Smooth muscle cell (in vitro differentiated cells): Measurements from ENCODE around the gene SOX30. TPM values are rescaled to one million over a fixed set of nuclear protein-coding genes. Genes with fewer than 3 reads are reported as not detected.
"Not testable (repeated sequence)": the region's sequence is repeated elsewhere in the genome, so short reads cannot be mapped to it uniquely, and the experiment has no call there.

Experiments used
- DNase-seq: peaks from one replicate; lab custom pipeline; 2025; ENCODE audit not compliant: unreplicated experiment; lab: John Stamatoyannopoulos, UW
- H2AFZ ChIP-seq: fragments of 200-600 bp; sonication (generic); 2 replicates; pipeline ENCODE4 v1.6.0; 2016; ENCODE audit warnings: antibody characterized with exemption, low read depth, mild to moderate bottlenecking
- H3F3A ChIP-seq: fragments of 200-600 bp; sonication (generic); 2 replicates; pipeline ENCODE4 v1.6.0; 2017; ENCODE audit warnings: antibody characterized with exemption, low read depth
- H3K27ac ChIP-seq: fragments of 200-600 bp; sonication (generic); 2 replicates; pipeline ENCODE4 v1.5.1; 2016; ENCODE audit warnings: low read depth, mild to moderate bottlenecking
- H3K27me3 ChIP-seq: fragments of 200-600 bp; sonication (generic); 2 replicates; pipeline ENCODE4 v1.6.1; 2016; ENCODE audit warnings: low read depth, mild to moderate bottlenecking
- H3K36me3 ChIP-seq: fragments of 200-600 bp; sonication (generic); 2 replicates; pipeline ENCODE4 v1.5.1; 2016; ENCODE audit warnings: low read depth
- H3K4me1 ChIP-seq: fragments of 200-600 bp; sonication (generic); 2 replicates; pipeline ENCODE4 v1.5.1; 2016; ENCODE audit warnings: low read depth
- H3K4me2 ChIP-seq: fragments of 200-600 bp; sonication (generic); 2 replicates; pipeline ENCODE4 v1.6.0; 2016; ENCODE audit warnings: mild to moderate bottlenecking
- H3K4me3 ChIP-seq: fragments of 200-600 bp; sonication (generic); 2 replicates; pipeline ENCODE4 v1.5.1; 2016; ENCODE audit warnings: mild to moderate bottlenecking
- H3K79me2 ChIP-seq: fragments of 200-600 bp; sonication (generic); 2 replicates; pipeline ENCODE4 v1.6.0; 2016; ENCODE audit warnings: low read depth, mild to moderate bottlenecking
- H3K9ac ChIP-seq: fragments of 200-600 bp; sonication (generic); 2 replicates; pipeline ENCODE4 v1.6.0; 2016; ENCODE audit warnings: low read depth
- H3K9me3 ChIP-seq: fragments of 200-600 bp; sonication (generic); replicated peaks from 2 replicates; pipeline ENCODE4 v1.5.1; 2016; ENCODE audit warnings: low read depth
- H4K20me1 ChIP-seq: fragments of 200-600 bp; sonication (generic); 2 replicates; pipeline ENCODE4 v1.6.0; 2016; ENCODE audit warnings: low read depth
- CTCF ChIP-seq: fragments of 200-600 bp; sonication (generic); IDR thresholded peaks from 2 replicates; pipeline ENCODE4 v1.5.1; 2017; ENCODE audit warnings: borderline replicate concordance, mild to moderate bottlenecking, antibody characterized with exemption; ENCODE audit not compliant: insufficient read depth, poor library complexity, severe bottlenecking
- WGBS: methylation state at CpG from one replicate; pipeline ENCODE4 v1.1.7; 2016; ENCODE audit warnings: low lambda C conversion rate; 5-methylcytosine and 5-hydroxymethylcytosine counted together
- polyA plus RNA-seq: library from polyadenylated mRNA; unstranded; fragments of >200 nt; fragmentation: Nextera tagmentation; extraction: Ambion mirVana; gene quantifications from 2 replicates; pipeline ENCODE4 v1.2.1, GENCODE V29; 2016
- total RNA-seq: library from RNA; depleted of rRNA; stranded (reverse); fragments of >200 nt; gene quantifications from 2 replicates; pipeline ENCODE4 v1.2.3, GENCODE V29; 2014

SOX30 gene
- 1.5 TPM in 1 of 2 replicates, not detected in the other for total RNA-seq
- polyA plus RNA-seq = 0.38 TPM in 1 of 2 replicates, not detected in the other

- Histone ChIP-seq H3K9me3 (peaks cover 3% of the 10 kb centered on the region), H3K4me3 (no peak within 1 kb of the TSS), H3K36me3 (no peaks in the 10 kb centered on the region), H3K79me2 (no peaks in the 10 kb centered on the region), H3K27me3 (no peaks in the 10 kb centered on the region), H4K20me1 (no peaks in the 10 kb centered on the region), H3K9ac (no peak within 1 kb of the TSS), H3K27ac (no peak within 1 kb of the TSS), H3K4me2 (no peak within 1 kb of the TSS), H2AFZ (no peak within 1 kb of the TSS), H3F3A (no peaks in the 10 kb centered on the region), H3K4me1 (no peaks in the 10 kb centered on the region)
- 95% methylated on average over 15 of the region's 15 CpGs for WGBS
- no peak for TF ChIP-seq CTCF
- no peak for DNase-seq
These were observed at the start of gene SOX30 for GRCh38 chr5:157652377-157652692. SOX30 (minus strand) TSS chr5:157652438; CDS start chr5:157652078, 360 bp downstream.

GRCh38 chr5:157698674-157699073, 46.4 kb upstream of the SOX30 start:
- not testable (repeated sequence) for H3K27ac ChIP-seq, H3K4me2 ChIP-seq, H3K9ac ChIP-seq, H3K9me3 ChIP-seq, H4K20me1 ChIP-seq, H3K27me3 ChIP-seq, H3F3A ChIP-seq, DNase-seq, H3K79me2 ChIP-seq, H3K4me3 ChIP-seq, H2AFZ ChIP-seq, H3K4me1 ChIP-seq, H3K36me3 ChIP-seq
- 85% methylated on average over 4 of the region's 4 CpGs for WGBS

GRCh38 chr5:157696154-157696553, 43.9 kb upstream of the SOX30 start:
- H3K9me3 ChIP-seq, H2AFZ ChIP-seq, H3K4me1 ChIP-seq, H3K4me2 ChIP-seq, H3K27ac ChIP-seq, H3K79me2 ChIP-seq, H4K20me1 ChIP-seq, DNase-seq, H3K27me3 ChIP-seq, H3K9ac ChIP-seq, H3K4me3 ChIP-seq, H3K36me3 ChIP-seq, H3F3A ChIP-seq: not testable (repeated sequence)
- 88% methylated on average over 3 of the region's 3 CpGs for WGBS

GRCh38 chr5:157693816-157694215, 41.6 kb upstream of the SOX30 start:
- not testable (repeated sequence) for H3K4me3 ChIP-seq, H3K4me1 ChIP-seq, H3K9ac ChIP-seq, H3K27me3 ChIP-seq, H3K27ac ChIP-seq, H4K20me1 ChIP-seq, H2AFZ ChIP-seq, DNase-seq, H3K79me2 ChIP-seq, H3K9me3 ChIP-seq, H3K4me2 ChIP-seq, H3F3A ChIP-seq, H3K36me3 ChIP-seq
- WGBS = 94% methylated on average over 25 of the region's 25 CpGs

GRCh38 chr5:157690690-157691433, 38.6 kb upstream of the SOX30 start:
- 96% methylated on average over 47 of the region's 53 CpGs for WGBS
- Histone ChIP-seq H2AFZ (no peak overlapping the region), H3K27ac (no peak overlapping the region), H3K4me2 (no peak overlapping the region), H3K79me2 (no peaks in the 10 kb centered on the region), H3K36me3 (no peaks in the 10 kb centered on the region), H3F3A (no peaks in the 10 kb centered on the region), H3K4me1 (no peaks in the 10 kb centered on the region), H3K27me3 (no peaks in the 10 kb centered on the region), H3K9me3 (no peaks in the 10 kb centered on the region), H3K4me3 (no peak overlapping the region), H4K20me1 (no peaks in the 10 kb centered on the region), H3K9ac (no peak overlapping the region)
- no peak for TF ChIP-seq CTCF
- DNase-seq = no peak
